Endodermal cell (in vitro differentiated cells): ENCODE measurements around the gene SYNE3. TPM values are rescaled to one million over a fixed set of nuclear protein-coding genes. Genes with fewer than 3 reads are reported as not detected.

Experiments
- DNase-seq: peaks from one replicate; pipeline ENCODE4 v3.0.0-alpha.2; 2017
- H3K27ac ChIP-seq: 2 replicates; pipeline ENCODE4 v1.5.1; 2013; ENCODE audit warnings: mild to moderate bottlenecking, low read depth, low read length, moderate library complexity
- H3K27me3 ChIP-seq: 2 replicates; pipeline ENCODE4 v1.6.1; 2013; ENCODE audit warnings: mild to moderate bottlenecking, low read length, moderate library complexity; ENCODE audit not compliant: insufficient read depth, control insufficient read depth, poor library complexity, severe bottlenecking
- H3K36me3 ChIP-seq: 2 replicates; pipeline ENCODE4 v1.7.0; 2013; ENCODE audit warnings: mild to moderate bottlenecking, low read length, moderate library complexity; ENCODE audit not compliant: control insufficient read depth, insufficient read depth
- H3K4me1 ChIP-seq: one replicate; pipeline ENCODE4 v1.7.0; 2013; ENCODE audit warnings: low read length; ENCODE audit not compliant: control insufficient read depth, insufficient read depth
- H3K4me3 ChIP-seq: 2 replicates; pipeline ENCODE4 v1.5.1; 2013; ENCODE audit warnings: mild to moderate bottlenecking, low read length, moderate library complexity
- H3K9ac ChIP-seq: 2 replicates; pipeline ENCODE4 v1.6.1; 2013; ENCODE audit warnings: mild to moderate bottlenecking, low read length, moderate library complexity; ENCODE audit not compliant: poor library complexity, severe bottlenecking; ENCODE audit errors: extremely low read depth
- H3K9me3 ChIP-seq: 2 replicates; pipeline ENCODE4 v1.6.1; 2013; ENCODE audit warnings: mild to moderate bottlenecking, low read length, moderate library complexity; ENCODE audit not compliant: control insufficient read depth
- H3K27ac Mint-ChIP-seq: 2 replicates; pipeline ENCODE4 v1.8.0; 2020; ENCODE audit warnings: mixed read lengths
- H3K27me3 Mint-ChIP-seq: 2 replicates; pipeline ENCODE4 v1.8.0; 2021; ENCODE audit warnings: mild to moderate bottlenecking, mixed read lengths; ENCODE audit not compliant: insufficient read depth
- H3K36me3 Mint-ChIP-seq: 2 replicates; pipeline ENCODE4 v1.8.0; 2020; ENCODE audit warnings: low read depth, mixed read lengths
- H3K4me1 Mint-ChIP-seq: 2 replicates; pipeline ENCODE4 v1.8.0; 2020; ENCODE audit warnings: mixed read lengths
- H3K4me3 Mint-ChIP-seq: 2 replicates; pipeline ENCODE4 v1.8.0; 2020; ENCODE audit warnings: mild to moderate bottlenecking, moderate library complexity, mixed read lengths
- H3K9me3 Mint-ChIP-seq: 2 replicates; pipeline ENCODE4 v1.8.0; 2020; ENCODE audit warnings: mild to moderate bottlenecking, mixed read lengths
- WGBS, 2 experiments: methylation state at CpG; one replicate each; pipeline versions ENCODE4 v1.1.5 to v1.1.7; 2013; ENCODE audit warnings: missing lambda C conversion rate in 2 of 2, mixed read lengths in 1 of 2; ENCODE audit not compliant: insufficient coverage in 1 of 2, insufficient read length in 1 of 2; 5-methylcytosine and 5-hydroxymethylcytosine counted together
- total RNA-seq, 2 donors: library from RNA; stranded (reverse); fragmentation: NEBNext Ultra II Directional in 1 of 2; extraction: Animal tissue kit (Norgen Biotek cat#: 25700) in 1 of 2; gene quantifications; 2 replicates in 1 of 2; 3 replicates in 1 of 2; pipeline ENCODE4 v1.2.1, GENCODE V29; 2021
- TF ChIP-seq, protein P1 (sequence below): fragments of 200-600 bp; sonication (generic); conservative IDR thresholded peaks from 2 replicates; pipeline ENCODE4 v1.5.0; 2021; ENCODE audit warnings: antibody characterized with exemption, mild to moderate bottlenecking

The SYNE3 gene
- total RNA-seq, 2 donors from 2014 or later: 1.0 to 5.2 TPM

DNA sequence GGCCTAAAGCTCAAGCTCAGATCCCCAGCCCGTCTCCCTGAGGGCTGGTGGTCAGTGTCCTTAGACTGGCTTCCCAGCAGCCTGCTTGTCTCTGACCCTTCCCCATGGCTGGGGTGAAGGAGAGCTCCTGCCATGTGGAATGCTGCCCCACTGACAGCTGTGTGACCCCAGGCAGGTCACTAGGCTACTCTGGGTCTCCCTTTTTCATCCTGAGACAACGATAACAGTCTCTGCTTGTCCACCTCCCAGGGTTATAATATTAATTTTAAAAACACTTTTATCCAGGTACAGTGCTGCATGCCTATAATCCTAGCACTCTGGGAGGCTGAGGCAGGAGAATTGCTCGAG, 47.3 kb downstream of the SYNE3 start:
- 82% methylated on average over 3 of the region's 3 CpGs; no CpG with 5 or more reads in 1 of the 2 experiments for WGBS, 2 experiments
- H3K27ac Mint-ChIP-seq: peak overlapping the region; percentile 22
- H3K4me1 Mint-ChIP-seq: peaks cover 7% of the 10 kb centered on the region

DNA sequence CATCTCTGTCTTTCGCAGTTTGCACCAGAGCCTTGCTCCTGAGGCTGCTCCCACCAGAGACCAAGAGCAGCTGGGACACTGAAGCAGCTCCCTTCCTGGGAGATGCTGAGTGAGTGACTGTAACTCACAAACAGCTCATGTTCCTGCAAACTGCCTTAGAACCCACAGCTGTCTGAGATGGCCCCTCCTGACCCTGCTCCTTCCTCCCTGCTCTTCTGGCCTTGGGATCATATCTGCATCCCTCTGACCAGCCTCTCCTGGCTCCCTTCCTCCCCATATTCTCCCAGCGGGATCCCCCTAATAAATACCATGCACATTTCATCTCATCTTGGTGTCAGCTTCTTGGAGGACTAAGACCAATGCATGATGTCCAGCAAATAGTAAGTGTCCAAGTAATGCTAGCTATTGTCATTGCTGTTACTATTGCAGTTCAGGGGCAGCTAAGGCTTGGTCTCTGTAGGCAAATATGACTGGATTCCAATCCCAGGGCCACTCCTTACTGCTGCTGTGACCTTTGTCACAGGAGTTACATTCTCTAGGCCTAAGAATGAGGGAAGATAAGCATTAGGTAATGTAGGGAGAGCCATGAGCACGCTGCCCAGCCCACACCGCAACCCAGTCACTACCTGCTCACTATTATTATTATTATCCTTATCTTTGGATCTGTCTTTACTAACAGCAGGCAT, 47.9 kb downstream of the SYNE3 start:
- H3K9ac ChIP-seq: no peak overlapping the region
- WGBS, 2 experiments: 87 to 97% methylated on average over 3 to 4 of the region's 4 CpGs
- H3K4me3 ChIP-seq: no peak overlapping the region
- no peaks in the 10 kb centered on the region for H3K9me3 ChIP-seq
- TF ChIP-seq, protein P1, sequence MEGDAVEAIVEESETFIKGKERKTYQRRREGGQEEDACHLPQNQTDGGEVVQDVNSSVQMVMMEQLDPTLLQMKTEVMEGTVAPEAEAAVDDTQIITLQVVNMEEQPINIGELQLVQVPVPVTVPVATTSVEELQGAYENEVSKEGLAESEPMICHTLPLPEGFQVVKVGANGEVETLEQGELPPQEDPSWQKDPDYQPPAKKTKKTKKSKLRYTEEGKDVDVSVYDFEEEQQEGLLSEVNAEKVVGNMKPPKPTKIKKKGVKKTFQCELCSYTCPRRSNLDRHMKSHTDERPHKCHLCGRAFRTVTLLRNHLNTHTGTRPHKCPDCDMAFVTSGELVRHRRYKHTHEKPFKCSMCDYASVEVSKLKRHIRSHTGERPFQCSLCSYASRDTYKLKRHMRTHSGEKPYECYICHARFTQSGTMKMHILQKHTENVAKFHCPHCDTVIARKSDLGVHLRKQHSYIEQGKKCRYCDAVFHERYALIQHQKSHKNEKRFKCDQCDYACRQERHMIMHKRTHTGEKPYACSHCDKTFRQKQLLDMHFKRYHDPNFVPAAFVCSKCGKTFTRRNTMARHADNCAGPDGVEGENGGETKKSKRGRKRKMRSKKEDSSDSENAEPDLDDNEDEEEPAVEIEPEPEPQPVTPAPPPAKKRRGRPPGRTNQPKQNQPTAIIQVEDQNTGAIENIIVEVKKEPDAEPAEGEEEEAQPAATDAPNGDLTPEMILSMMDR: no peak
- no peaks in the 10 kb centered on the region for H3K9me3 Mint-ChIP-seq
- no peaks in the 10 kb centered on the region for H3K27me3 Mint-ChIP-seq
- H3K36me3 Mint-ChIP-seq: peaks cover 3% of the 10 kb centered on the region
- H3K4me3 Mint-ChIP-seq: no peak overlapping the region
- no peak for DNase-seq
- H3K27me3 ChIP-seq: no peaks in the 10 kb centered on the region
- H3K27ac Mint-ChIP-seq: peak overlapping the region; percentile 22
- peaks cover 3% of the 10 kb centered on the region for H3K36me3 ChIP-seq
- no peak overlapping the region for H3K27ac ChIP-seq
- H3K4me1 Mint-ChIP-seq: peaks cover 7% of the 10 kb centered on the region
- peaks cover 7% of the 10 kb centered on the region for H3K4me1 ChIP-seq

More for the DNA sequence above, 47.3 kb downstream of the SYNE3 start:
- Histone ChIP-seq H3K4me3 (no peak overlapping the region), H3K27ac (no peak overlapping the region), H3K9me3 (no peaks in the 10 kb centered on the region), H3K9ac (no peak overlapping the region), H3K4me1 (peaks cover 7% of the 10 kb centered on the region), H3K36me3 (peaks cover 8% of the 10 kb centered on the region), H3K27me3 (no peaks in the 10 kb centered on the region)
- Mint-ChIP-seq H3K36me3 (peaks cover 7% of the 10 kb centered on the region), H3K4me3 (no peak overlapping the region), H3K9me3 (no peaks in the 10 kb centered on the region), H3K27me3 (no peaks in the 10 kb centered on the region)
- TF ChIP-seq, protein P1: no peak
- no peak for DNase-seq

DNA sequence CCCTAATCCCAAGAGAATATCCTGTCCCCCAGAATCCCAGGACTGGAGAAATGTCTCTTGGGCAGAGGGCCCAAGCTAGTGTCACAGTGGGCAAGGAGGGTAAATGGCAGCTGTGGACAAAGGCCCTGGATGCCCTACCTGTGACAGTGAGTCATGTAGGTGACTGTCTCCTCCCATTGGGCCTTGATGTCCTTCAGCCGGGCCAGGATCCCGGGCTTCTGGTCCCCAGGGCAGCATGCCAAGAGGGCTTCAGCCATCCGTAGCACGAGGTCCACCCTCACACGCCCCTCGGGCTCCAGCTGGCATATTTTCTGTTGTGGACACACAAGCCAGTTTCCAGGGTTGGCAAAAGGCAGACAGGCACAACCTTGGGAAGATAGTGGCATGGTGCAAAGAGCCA, 48.8 kb downstream of the SYNE3 start:
- peaks cover 7% of the 10 kb centered on the region for H3K4me1 Mint-ChIP-seq
- no peaks in the 10 kb centered on the region for H3K36me3 ChIP-seq
- H3K27me3 ChIP-seq: no peaks in the 10 kb centered on the region
- H3K4me1 ChIP-seq: peaks cover 7% of the 10 kb centered on the region
- TF ChIP-seq, protein P1: no peak
- peaks cover 3% of the 10 kb centered on the region for H3K36me3 Mint-ChIP-seq
- H3K27me3 Mint-ChIP-seq: no peaks in the 10 kb centered on the region
- H3K27ac ChIP-seq: no peak overlapping the region
- H3K4me3 Mint-ChIP-seq: no peak overlapping the region
- H3K27ac Mint-ChIP-seq: no peak overlapping the region
- H3K4me3 ChIP-seq: no peak overlapping the region
- H3K9ac ChIP-seq: no peak overlapping the region
- H3K9me3 Mint-ChIP-seq: no peaks in the 10 kb centered on the region
- no peak for DNase-seq
- no peaks in the 10 kb centered on the region for H3K9me3 ChIP-seq
- WGBS, 2 experiments: 94% methylated on average over 5 to 6 of the region's 6 CpGs
